ENCODE results near the gene RAB1A.
"Not testable (repeated sequence)": the region's sequence is repeated elsewhere in the genome, so short reads cannot be mapped to it uniquely, and the experiment has no call there.

RAB1A gene

GRCh38 chr2:65129826-65130663 lies at the start of gene RAB1A:
TSS of gene RAB1A (minus strand) at chr2:65130106. CDS start at chr2:65129915, 191 bp downstream.
- in situ Hi-C loops (cut with MboI; ENCODE audit: low sequenced_read_pairs), result no loop called here

- in situ Hi-C loops (cut with MboI; ENCODE audit: low sequenced_read_pairs), result no loop called here
These were observed 48.0 kb upstream of the RAB1A start for GRCh38 chr2:65177751-65178442.

GRCh38 chr2:65175894-65176530 lies 46.1 kb upstream of the RAB1A start:
- in situ Hi-C loops (cut with MboI; ENCODE audit: low sequenced_read_pairs), result no loop called here

GRCh38 chr2:65174031-65174430 lies 44.1 kb upstream of the RAB1A start:
- in situ Hi-C loops (cut with MboI; ENCODE audit: low sequenced_read_pairs), result not testable (repeated sequence)

GRCh38 chr2:65172994-65173790 lies 43.3 kb upstream of the RAB1A start:
- in situ Hi-C loops (cut with MboI; ENCODE audit: low sequenced_read_pairs), result no loop called here

- in situ Hi-C loops (cut with MboI; ENCODE audit: low sequenced_read_pairs), result not testable (repeated sequence)
These were observed 40.9 kb upstream of the RAB1A start for GRCh38 chr2:65170611-65171477.

- in situ Hi-C loops (cut with MboI; ENCODE audit: low sequenced_read_pairs), result no loop called here
These were observed 39.8 kb upstream of the RAB1A start for GRCh38 chr2:65169760-65170136.

- in situ Hi-C loops (cut with MboI; ENCODE audit: low sequenced_read_pairs), result no loop called here
These were observed 35.7 kb upstream of the RAB1A start for GRCh38 chr2:65165558-65165957.

- in situ Hi-C loops (cut with MboI; ENCODE audit: low sequenced_read_pairs), result no loop called here
These were observed 34.6 kb upstream of the RAB1A start for GRCh38 chr2:65164426-65164891.

- in situ Hi-C loops (cut with MboI; ENCODE audit: low sequenced_read_pairs), result no loop called here
These were observed 31.7 kb upstream of the RAB1A start for GRCh38 chr2:65161551-65162100.

- in situ Hi-C loops (cut with MboI; ENCODE audit: low sequenced_read_pairs), result no loop called here
These were observed 30.0 kb upstream of the RAB1A start for GRCh38 chr2:65159906-65160305.

- in situ Hi-C loops (cut with MboI; ENCODE audit: low sequenced_read_pairs), result no loop called here
These were observed 29.4 kb upstream of the RAB1A start for GRCh38 chr2:65159261-65159660.

- in situ Hi-C loops (cut with MboI; ENCODE audit: low sequenced_read_pairs), result no loop called here
These were observed 28.7 kb upstream of the RAB1A start for GRCh38 chr2:65158557-65158956.

- in situ Hi-C loops (cut with MboI; ENCODE audit: low sequenced_read_pairs), result not testable (repeated sequence)
These were observed 27.9 kb upstream of the RAB1A start for GRCh38 chr2:65157856-65158255.

- in situ Hi-C loops (cut with MboI; ENCODE audit: low sequenced_read_pairs), result no loop called here
These were observed 26.1 kb upstream of the RAB1A start for GRCh38 chr2:65156041-65156440.

- in situ Hi-C loops (cut with MboI; ENCODE audit: low sequenced_read_pairs), result no loop called here
These were observed 23.6 kb upstream of the RAB1A start for GRCh38 chr2:65153515-65153914.

GRCh38 chr2:65146078-65146477 lies 16.2 kb upstream of the RAB1A start:
- in situ Hi-C loops (cut with MboI; ENCODE audit: low sequenced_read_pairs), result no loop called here

- in situ Hi-C loops (cut with MboI; ENCODE audit: low sequenced_read_pairs), result no loop called here
These were observed 14.7 kb upstream of the RAB1A start for GRCh38 chr2:65144571-65144970.

GRCh38 chr2:65142515-65142914 lies 12.6 kb upstream of the RAB1A start:
- in situ Hi-C loops (cut with MboI; ENCODE audit: low sequenced_read_pairs), result no loop called here

All from HL-60/S4 treated with phorbol 12-myristate 13-acetate at 8.2 ng/mL for 4 days and 3 days (cell line).